OCI-LY7 (cell line): ENCODE measurements around the gene B3GALT4. TPM values are rescaled to one million over a fixed set of nuclear protein-coding genes. Genes with fewer than 3 reads are reported as not detected.

Experiments
- BruUV-seq: library from RNA; stranded (reverse); fragments of 400-500 nt; replicated peaks from 2 replicates; lab custom pipeline; 2021; lab: Mats Ljungman, UMichigan
- CTCF ChIA-PET: fragments of 300-600 bp; sonication (Branson Sonifier 250); formaldehyde crosslinking; loops from one replicate; lab custom pipeline; 2022; ENCODE audit warnings: antibody characterized with exemption; ENCODE audit not compliant: unreplicated experiment; lab: Charles Lee
- POLR2A ChIA-PET: fragments of 300-600 bp; sonication (Branson Sonifier 250); formaldehyde crosslinking; loops from one replicate; lab custom pipeline; 2022; ENCODE audit warnings: antibody characterized with exemption; lab: Charles Lee
- DNase-seq: peaks from one replicate; pipeline ENCODE4 v3.0.0-alpha.2; 2015; ENCODE audit warnings: low spot score
- H2AFZ ChIP-seq: fragments of 200-600 bp; sonication (generic), shearing (Covaris generic); 2 replicates; pipeline ENCODE4 v1.6.1; 2014; ENCODE audit warnings: mild to moderate bottlenecking, antibody characterized with exemption, low read length, moderate library complexity
- H3K27ac ChIP-seq: fragments of 200-600 bp; sonication (generic); 2 replicates; pipeline ENCODE4 v1.5.1; 2014; ENCODE audit warnings: mixed run types, low read depth, mild to moderate bottlenecking, moderate library complexity, low read length, inconsistent platforms; ENCODE audit not compliant: poor library complexity, severe bottlenecking
- H3K36me3 ChIP-seq: fragments of 200-600 bp; sonication (generic); 2 replicates; pipeline ENCODE4 v1.6.1; 2014; ENCODE audit warnings: mild to moderate bottlenecking, antibody characterized with exemption, low read length, moderate library complexity, mixed read lengths; ENCODE audit not compliant: insufficient read depth
- H3K4me1 ChIP-seq: fragments of 200-600 bp; sonication (generic); 2 replicates; pipeline ENCODE4 v1.5.1; 2014; ENCODE audit warnings: mild to moderate bottlenecking, low read length; ENCODE audit not compliant: insufficient read depth, poor library complexity, severe bottlenecking
- H3K4me2 ChIP-seq: fragments of 200-600 bp; sonication (generic); 2 replicates; pipeline ENCODE4 v1.6.1; 2014; ENCODE audit warnings: mild to moderate bottlenecking, low read length
- H3K4me3 ChIP-seq: fragments of 200-600 bp; sonication (generic); 2 replicates; pipeline ENCODE4 v1.5.1; 2014; ENCODE audit warnings: mild to moderate bottlenecking, low read depth, low read length; ENCODE audit not compliant: poor library complexity, severe bottlenecking
- H3K79me2 ChIP-seq: fragments of 200-600 bp; sonication (generic); 2 replicates; pipeline ENCODE4 v1.6.1; 2016; ENCODE audit warnings: low read depth, mild to moderate bottlenecking, low read length, moderate library complexity, mixed read lengths; ENCODE audit not compliant: insufficient read depth
- H3K9me2 ChIP-seq: fragments of 200-600 bp; sonication (generic); 2 replicates; pipeline ENCODE4 v1.6.1; 2016; ENCODE audit warnings: mild to moderate bottlenecking, low read length, mixed read lengths; ENCODE audit not compliant: insufficient read depth
- H3K9me3 ChIP-seq: fragments of 200-600 bp; sonication (generic); 2 replicates; pipeline ENCODE4 v1.6.1; 2014; ENCODE audit warnings: mild to moderate bottlenecking, mixed run types, low read length, mixed read lengths
- H4K20me1 ChIP-seq: fragments of 200-600 bp; sonication (generic); 2 replicates; pipeline ENCODE4 v1.6.1; 2014; ENCODE audit warnings: mild to moderate bottlenecking, antibody characterized with exemption, low read length, moderate library complexity, mixed read lengths; ENCODE audit not compliant: insufficient read depth
- CTCF ChIP-seq: fragments of 200-600 bp; sonication (generic); conservative IDR thresholded peaks from 2 replicates; pipeline ENCODE4 v1.5.1; 2014; ENCODE audit warnings: mild to moderate bottlenecking, antibody characterized with exemption, low read length, moderate library complexity, mixed read lengths
- EZH2phosphoT487 ChIP-seq: fragments of 200-600 bp; sonication (generic); IDR thresholded peaks from 2 replicates; pipeline ENCODE4 v1.6.1; 2018; ENCODE audit warnings: low read depth, borderline replicate concordance, mild to moderate bottlenecking, mixed run types, antibody characterized with exemption, low read length, moderate library complexity, mixed read lengths
- intact Hi-C: fragments of 100-400 bp; cut with micrococcal nuclease; formaldehyde crosslinking; loops from one replicate; pipeline ENCODE4 v1.10.0; 2022; ENCODE audit not compliant: unreplicated experiment
- total RNA-seq, 2 experiments: library from RNA; depleted of rRNA in 1 of 2; stranded (reverse); fragments of >200 nt in 1 of 2; shearing (Covaris generic) in 1 of 2; gene quantifications; 2 replicates each; pipeline ENCODE4 v1.2.3, GENCODE V29; 2014 to 2022

B3GALT4 gene
- total RNA-seq, 2 experiments from 2014 or later, result 14.1 to 14.2 TPM

- no peak overlapping the region for H3K4me3 ChIP-seq
- peaks cover 52% of the 10 kb centered on the region for H3K79me2 ChIP-seq
- H3K4me2 ChIP-seq, result no peak overlapping the region
- DNase-seq, result no peak
- no peaks in the 10 kb centered on the region for H3K9me2 ChIP-seq
- ChIA-PET POLR2A (no interaction called here), CTCF (no interaction called here)
- no peak overlapping the region for H2AFZ ChIP-seq
- peaks cover 48% of the 10 kb centered on the region for H3K36me3 ChIP-seq
- H3K4me1 ChIP-seq, result peaks cover 59% of the 10 kb centered on the region
- TF ChIP-seq CTCF (no peak), EZH2phosphoT487 (no peak)
- H3K27ac ChIP-seq, result no peak overlapping the region
- BruUV-seq, result no TSS peak
- no peaks in the 10 kb centered on the region for H3K9me3 ChIP-seq
- intact Hi-C loops, result no loop called here
- peaks cover 7% of the 10 kb centered on the region; the same call in 1 of the 2 replicates for H4K20me1 ChIP-seq
These were observed 39.1 kb downstream of the B3GALT4 start for GRCh38 chr6:33315793-33316602.

GRCh38 chr6:33316603-33317418 lies 39.9 kb downstream of the B3GALT4 start:
- Histone ChIP-seq H4K20me1 (peaks cover 5% of the 10 kb centered on the region; the same call in 1 of the 2 replicates), H3K79me2 (peaks cover 52% of the 10 kb centered on the region), H3K36me3 (peaks cover 50% of the 10 kb centered on the region), H3K9me2 (no peaks in the 10 kb centered on the region), H3K4me2 (peak overlapping the region; percentile 63), H3K4me3 (peak overlapping the region; percentile 73), H3K9me3 (no peaks in the 10 kb centered on the region), H3K27ac (no peak overlapping the region), H2AFZ (no peak overlapping the region), H3K4me1 (peaks cover 59% of the 10 kb centered on the region)
- POLR2A ChIA-PET, result interaction anchor here (1.0 to 3.5 kb wide), 6 partner anchors 9 to 345 kb away, joined by 4 to 20 read pairs (median 6); partner anchors contain the start of gene B3GALT4
- BruUV-seq, result no TSS peak
- no peak for DNase-seq
- CTCF ChIA-PET, result no interaction called here
- intact Hi-C loops, result no loop called here
- TF ChIP-seq CTCF (no peak), EZH2phosphoT487 (no peak)
